Melanocyte of skin (primary cell): ENCODE measurements around the gene NEMF. TPM values are rescaled to one million over a fixed set of nuclear protein-coding genes. Genes with fewer than 3 reads are reported as not detected.

ENCODE experiments used
- small RNA-seq, 2 donors: library from RNA; depleted of rRNA; stranded (forward); fragments of <200 nt; gene quantifications; one replicate each; pipeline ENCODE3, GENCODE V24; 2012
- total RNA-seq, 2 donors: library from RNA; depleted of rRNA; stranded (reverse); fragments of >200 nt; gene quantifications; 2 replicates each; pipeline ENCODE4 v1.2.3, GENCODE V29; 2012

The NEMF gene, protein sequence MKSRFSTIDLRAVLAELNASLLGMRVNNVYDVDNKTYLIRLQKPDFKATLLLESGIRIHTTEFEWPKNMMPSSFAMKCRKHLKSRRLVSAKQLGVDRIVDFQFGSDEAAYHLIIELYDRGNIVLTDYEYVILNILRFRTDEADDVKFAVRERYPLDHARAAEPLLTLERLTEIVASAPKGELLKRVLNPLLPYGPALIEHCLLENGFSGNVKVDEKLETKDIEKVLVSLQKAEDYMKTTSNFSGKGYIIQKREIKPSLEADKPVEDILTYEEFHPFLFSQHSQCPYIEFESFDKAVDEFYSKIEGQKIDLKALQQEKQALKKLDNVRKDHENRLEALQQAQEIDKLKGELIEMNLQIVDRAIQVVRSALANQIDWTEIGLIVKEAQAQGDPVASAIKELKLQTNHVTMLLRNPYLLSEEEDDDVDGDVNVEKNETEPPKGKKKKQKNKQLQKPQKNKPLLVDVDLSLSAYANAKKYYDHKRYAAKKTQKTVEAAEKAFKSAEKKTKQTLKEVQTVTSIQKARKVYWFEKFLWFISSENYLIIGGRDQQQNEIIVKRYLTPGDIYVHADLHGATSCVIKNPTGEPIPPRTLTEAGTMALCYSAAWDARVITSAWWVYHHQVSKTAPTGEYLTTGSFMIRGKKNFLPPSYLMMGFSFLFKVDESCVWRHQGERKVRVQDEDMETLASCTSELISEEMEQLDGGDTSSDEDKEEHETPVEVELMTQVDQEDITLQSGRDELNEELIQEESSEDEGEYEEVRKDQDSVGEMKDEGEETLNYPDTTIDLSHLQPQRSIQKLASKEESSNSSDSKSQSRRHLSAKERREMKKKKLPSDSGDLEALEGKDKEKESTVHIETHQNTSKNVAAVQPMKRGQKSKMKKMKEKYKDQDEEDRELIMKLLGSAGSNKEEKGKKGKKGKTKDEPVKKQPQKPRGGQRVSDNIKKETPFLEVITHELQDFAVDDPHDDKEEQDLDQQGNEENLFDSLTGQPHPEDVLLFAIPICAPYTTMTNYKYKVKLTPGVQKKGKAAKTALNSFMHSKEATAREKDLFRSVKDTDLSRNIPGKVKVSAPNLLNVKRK
- 10 to 100 TPM; 54.7 to 55.9 TPM for total RNA-seq

GRCh38 chr14:49852301-49853157 lies at the start of gene NEMF:
TSS of gene NEMF (minus strand) at chr14:49852788. CDS start at chr14:49852753, 35 bp downstream.

GRCh38 chr14:49892636-49893308 lies 40.2 kb upstream of the NEMF start, which contains the start of gene ARF6:
TSS of gene ARF6 (plus strand) at chr14:49893082. CDS start at chr14:49893737, 655 bp downstream.

GRCh38 chr14:49767571-49768300 lies 84.9 kb downstream of the NEMF start, which contains the start of gene KLHDC2:
TSS of gene KLHDC2 (plus strand) at chr14:49768153. CDS start at chr14:49768469, 316 bp downstream.

Small RNA genes within 50 kb of the gene (small RNA-seq; reads per million reads assigned to genes)
- gene RF00019 (0 reads per million in 2 donors), gene RN7SL2 (10.2 to 11.7 reads per million in 2 donors), gene RN7SL3 (4.2 to 15.7 reads per million in 2 donors), gene RNU6-189P (0 reads per million in 2 donors), gene RNU6-539P (0 reads per million in 2 donors)

Other genes starting within 250 kb of the NEMF start
- gene RPL36AL, start 232.2 kb downstream of the NEMF start, total RNA-seq = 100 to 1,000 TPM; 156 to 240 TPM
- gene MGAT2, start 232.0 kb downstream of the NEMF start, total RNA-seq = 10 to 100 TPM; 45.4 to 46.0 TPM
- gene DNAAF2, start 217.5 kb downstream of the NEMF start, total RNA-seq = 10 to 100 TPM in 1 of 2 donors, 1 to 10 TPM in 1; 7.2 to 10.3 TPM
- gene POLE2, start 164.6 kb downstream of the NEMF start, total RNA-seq = 10 to 100 TPM in 1 of 2 donors, 1 to 10 TPM in 1; 9.3 to 28.6 TPM
- 1 to 10 TPM; 3.0 to 3.4 TPM for gene KLHDC1, start 159.7 kb downstream of the NEMF start, total RNA-seq
- gene KLHDC2, start 84.6 kb downstream of the NEMF start, total RNA-seq = 10 to 100 TPM; 37.3 to 41.6 TPM
- gene ARF6, start 40.3 kb upstream of the NEMF start, total RNA-seq = 10 to 100 TPM; 57.1 to 74.3 TPM